Measurements from ENCODE around the gene CHCHD3.
A peak's percentile ranks its signal among the peaks of the same experiment; 100 is the strongest.

Gene CHCHD3

GRCh38 chr7:132810561-132810960 lies 271.3 kb downstream of the CHCHD3 start:
- no peak for DNase-seq
- H3K27me3 Mint-ChIP-seq, result no peaks in the 10 kb centered on the region
- H3K9me3 Mint-ChIP-seq, result peaks cover 3 to 4% of the 10 kb centered on the region in 2 donors
- peaks cover 18 to 26% of the 10 kb centered on the region in 2 donors for H3K36me3 Mint-ChIP-seq
- ATAC-seq (replicated peaks), result no peak
- H3K4me3 Mint-ChIP-seq, result no peak overlapping the region
- peaks cover under 1 to 7% of the 10 kb centered on the region in 2 donors for H3K4me1 Mint-ChIP-seq
- no peak overlapping the region for H3K27ac Mint-ChIP-seq

GRCh38 chr7:132806834-132807233 lies 275.1 kb downstream of the CHCHD3 start:
- Mint-ChIP-seq H3K9me3 (peaks cover 0 to 3% of the 10 kb centered on the region in 2 donors), H3K27ac (no peak overlapping the region), H3K4me3 (no peak overlapping the region), H3K4me1 (peaks cover 0 to 3% of the 10 kb centered on the region in 2 donors), H3K36me3 (peaks cover 11 to 14% of the 10 kb centered on the region in 2 donors), H3K27me3 (no peaks in the 10 kb centered on the region)
- no peak for DNase-seq
- ATAC-seq (replicated peaks), result no peak

- Mint-ChIP-seq H3K36me3 (peaks cover 2 to 6% of the 10 kb centered on the region in 2 donors), H3K27me3 (no peaks in the 10 kb centered on the region), H3K4me1 (peaks cover 0 to 3% of the 10 kb centered on the region in 2 donors), H3K9me3 (peaks cover 0 to 1% of the 10 kb centered on the region in 2 donors), H3K27ac (no peak overlapping the region), H3K4me3 (no peak overlapping the region)
- ATAC-seq (replicated peaks), result no peak
- no peak for DNase-seq
Measured at GRCh38 chr7:132805766-132806165, 276.1 kb downstream of the CHCHD3 start.

GRCh38 chr7:132804849-132805485 lies 276.9 kb downstream of the CHCHD3 start:
- no peak for DNase-seq
- Mint-ChIP-seq H3K4me3 (no peak overlapping the region), H3K4me1 (peaks cover 4 to 5% of the 10 kb centered on the region in 2 donors), H3K27me3 (no peaks in the 10 kb centered on the region), H3K36me3 (peaks cover 2 to 8% of the 10 kb centered on the region in 2 donors), H3K9me3 (peaks cover 0 to 1% of the 10 kb centered on the region in 2 donors), H3K27ac (no peak overlapping the region)
- ATAC-seq (replicated peaks), result no peak

GRCh38 chr7:132800522-132800921 lies 281.4 kb downstream of the CHCHD3 start:
- H3K27ac Mint-ChIP-seq, result no peak overlapping the region
- H3K9me3 Mint-ChIP-seq, result no peaks in the 10 kb centered on the region
- peaks cover 11 to 18% of the 10 kb centered on the region in 2 donors for H3K36me3 Mint-ChIP-seq
- no peak overlapping the region for H3K4me3 Mint-ChIP-seq
- peaks cover 4 to 5% of the 10 kb centered on the region in 2 donors for H3K4me1 Mint-ChIP-seq
- DNase-seq, result no peak
- H3K27me3 Mint-ChIP-seq, result no peaks in the 10 kb centered on the region
- ATAC-seq (replicated peaks), result no peak

GRCh38 chr7:132799081-132799413 lies 282.8 kb downstream of the CHCHD3 start:
- ATAC-seq (replicated peaks) (no peak), DNase-seq (no peak)
- Mint-ChIP-seq H3K9me3 (no peaks in the 10 kb centered on the region), H3K36me3 (peaks cover 20 to 28% of the 10 kb centered on the region in 2 donors), H3K27ac (no peak overlapping the region), H3K27me3 (no peaks in the 10 kb centered on the region), H3K4me1 (peaks cover 4 to 5% of the 10 kb centered on the region in 2 donors), H3K4me3 (no peak overlapping the region)

- no peak overlapping the region for H3K4me3 Mint-ChIP-seq
- no peak for ATAC-seq (replicated peaks)
- peaks cover 7 to 16% of the 10 kb centered on the region in 2 donors for H3K4me1 Mint-ChIP-seq
- H3K9me3 Mint-ChIP-seq, result no peaks in the 10 kb centered on the region
- no peak for DNase-seq
- H3K27me3 Mint-ChIP-seq, result no peaks in the 10 kb centered on the region
- H3K27ac Mint-ChIP-seq, result peak overlapping the region; percentile 33
- H3K36me3 Mint-ChIP-seq, result peaks cover 31 to 41% of the 10 kb centered on the region in 2 donors
Measured at GRCh38 chr7:132797152-132797551, 284.7 kb downstream of the CHCHD3 start.

GRCh38 chr7:132793474-132793873 lies 288.4 kb downstream of the CHCHD3 start:
- Mint-ChIP-seq H3K4me1 (peaks cover 16 to 37% of the 10 kb centered on the region in 2 donors), H3K36me3 (peaks cover 47 to 65% of the 10 kb centered on the region in 2 donors), H3K4me3 (no peak overlapping the region), H3K9me3 (peaks cover 0 to 1% of the 10 kb centered on the region in 2 donors), H3K27ac (no peak overlapping the region), H3K27me3 (no peaks in the 10 kb centered on the region)
- no peak for DNase-seq
- ATAC-seq (replicated peaks), result no peak

GRCh38 chr7:132791036-132791435 lies 290.9 kb downstream of the CHCHD3 start:
- H3K27me3 Mint-ChIP-seq, result no peaks in the 10 kb centered on the region
- peaks cover 0 to 1% of the 10 kb centered on the region in 2 donors for H3K9me3 Mint-ChIP-seq
- DNase-seq (peak; percentile 15), ATAC-seq (replicated peaks) (peak; percentile 90 to 91)
- H3K4me3 Mint-ChIP-seq, result peak overlapping the region in 1 of 2 donors; percentile 23
- H3K27ac Mint-ChIP-seq, result peak overlapping the region; percentile 47
- H3K4me1 Mint-ChIP-seq, result peaks cover 16 to 37% of the 10 kb centered on the region in 2 donors
- H3K36me3 Mint-ChIP-seq, result peaks cover 58 to 69% of the 10 kb centered on the region in 2 donors

GRCh38 chr7:132790104-132790503 lies 291.8 kb downstream of the CHCHD3 start:
- peaks cover 16 to 37% of the 10 kb centered on the region in 2 donors for H3K4me1 Mint-ChIP-seq
- H3K27me3 Mint-ChIP-seq, result no peaks in the 10 kb centered on the region
- H3K36me3 Mint-ChIP-seq, result peaks cover 60 to 73% of the 10 kb centered on the region in 2 donors
- DNase-seq, result no peak
- no peak for ATAC-seq (replicated peaks)
- peak overlapping the region; percentile 37 for H3K27ac Mint-ChIP-seq
- H3K4me3 Mint-ChIP-seq, result no peak overlapping the region
- peaks cover 0 to 1% of the 10 kb centered on the region in 2 donors for H3K9me3 Mint-ChIP-seq

- Mint-ChIP-seq H3K36me3 (peaks cover 57 to 73% of the 10 kb centered on the region in 2 donors), H3K4me3 (no peak overlapping the region), H3K9me3 (peaks cover 0 to 1% of the 10 kb centered on the region in 2 donors), H3K27ac (no peak overlapping the region), H3K4me1 (peaks cover 16 to 37% of the 10 kb centered on the region in 2 donors), H3K27me3 (no peaks in the 10 kb centered on the region)
- DNase-seq, result no peak
- no peak for ATAC-seq (replicated peaks)
Measured at GRCh38 chr7:132789281-132789680, 292.6 kb downstream of the CHCHD3 start.

GRCh38 chr7:132785870-132786269 lies 296.0 kb downstream of the CHCHD3 start:
- peaks cover 9 to 16% of the 10 kb centered on the region in 2 donors for H3K4me1 Mint-ChIP-seq
- no peak for ATAC-seq (replicated peaks)

GRCh38 chr7:132784406-132784805 lies 297.5 kb downstream of the CHCHD3 start:
- Mint-ChIP-seq H3K27ac (no peak overlapping the region), H3K36me3 (peaks cover 35 to 54% of the 10 kb centered on the region in 2 donors), H3K27me3 (no peaks in the 10 kb centered on the region), H3K9me3 (no peaks in the 10 kb centered on the region), H3K4me3 (no peak overlapping the region), H3K4me1 (peaks cover 3 to 6% of the 10 kb centered on the region in 2 donors)
- DNase-seq (no peak), ATAC-seq (replicated peaks) (no peak)

More at GRCh38 chr7:132785870-132786269, 296.0 kb downstream of the CHCHD3 start:
- H3K4me3 Mint-ChIP-seq, result no peak overlapping the region
- peaks cover 43 to 67% of the 10 kb centered on the region in 2 donors for H3K36me3 Mint-ChIP-seq
- DNase-seq, result no peak
- H3K9me3 Mint-ChIP-seq, result peaks cover 0 to 1% of the 10 kb centered on the region in 2 donors
- H3K27ac Mint-ChIP-seq, result peak overlapping the region; percentile 53
- no peaks in the 10 kb centered on the region for H3K27me3 Mint-ChIP-seq

GRCh38 chr7:132783824-132784223 lies 298.1 kb downstream of the CHCHD3 start:
- ATAC-seq (replicated peaks) (no peak), DNase-seq (no peak)
- H3K4me3 Mint-ChIP-seq, result no peak overlapping the region
- H3K9me3 Mint-ChIP-seq, result peaks cover 0 to under 1% of the 10 kb centered on the region in 2 donors
- peaks cover 0 to under 1% of the 10 kb centered on the region in 2 donors for H3K27me3 Mint-ChIP-seq
- peaks cover 32 to 49% of the 10 kb centered on the region in 2 donors for H3K36me3 Mint-ChIP-seq
- H3K4me1 Mint-ChIP-seq, result peaks cover 6 to 8% of the 10 kb centered on the region in 2 donors
- no peak overlapping the region for H3K27ac Mint-ChIP-seq

Data from stimulated activated naive B cell treated with anti-CD40 and anti-IgM and Interleukin-4, amounts not matched to agents 10 μg/mL and 1 μg/mL and 100 μg/mL, for 72 hours (primary cell).